GM21367 (cell line): ENCODE results near the gene ZWILCH.

Experiments
- ATAC-seq: cut with Tn5 transposase; IDR thresholded peaks from one replicate; pipeline ENCODE4 v1.9.1; 2021; ENCODE audit not compliant: unreplicated experiment

The ZWILCH gene

DNA sequence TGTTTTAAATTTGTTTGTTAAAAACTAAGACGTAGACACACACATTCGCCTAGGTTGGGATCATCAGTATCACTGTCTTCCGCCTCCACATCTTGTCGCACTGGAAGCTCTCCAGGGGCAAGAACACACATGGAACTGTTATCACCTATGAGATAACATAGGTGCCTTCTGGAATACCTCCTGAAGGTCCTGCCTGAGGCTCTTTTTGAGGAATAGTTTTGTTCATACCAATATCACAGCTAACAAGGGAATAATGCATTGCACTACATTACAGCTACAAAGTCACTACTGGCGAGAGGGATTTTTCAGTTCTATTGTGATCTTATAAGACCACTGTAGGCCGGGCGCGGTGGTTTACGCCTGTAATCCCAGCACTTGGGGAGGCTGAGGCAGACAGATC is 29.9 kb downstream of the ZWILCH start:
- ATAC-seq = no peak

DNA sequence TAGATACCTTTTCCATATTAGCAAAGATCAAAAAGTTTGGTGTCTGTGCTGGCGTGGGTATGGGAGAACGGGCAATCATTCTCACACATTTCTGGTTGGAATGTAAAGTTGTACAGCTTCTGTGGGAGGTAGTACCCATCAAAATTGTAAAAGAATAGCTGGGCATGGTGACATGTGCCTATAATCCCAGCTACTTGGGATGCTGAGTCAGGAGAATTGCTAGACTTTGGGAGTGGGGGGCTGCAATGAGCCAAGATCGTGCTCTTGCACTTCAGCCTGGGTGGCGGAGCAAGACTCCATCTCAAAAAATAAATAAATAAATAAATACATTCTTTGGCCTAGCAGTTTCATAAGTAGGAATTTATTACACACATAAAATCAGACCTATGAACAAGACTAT is 37.8 kb downstream of the ZWILCH start:
- ATAC-seq = no peak

DNA sequence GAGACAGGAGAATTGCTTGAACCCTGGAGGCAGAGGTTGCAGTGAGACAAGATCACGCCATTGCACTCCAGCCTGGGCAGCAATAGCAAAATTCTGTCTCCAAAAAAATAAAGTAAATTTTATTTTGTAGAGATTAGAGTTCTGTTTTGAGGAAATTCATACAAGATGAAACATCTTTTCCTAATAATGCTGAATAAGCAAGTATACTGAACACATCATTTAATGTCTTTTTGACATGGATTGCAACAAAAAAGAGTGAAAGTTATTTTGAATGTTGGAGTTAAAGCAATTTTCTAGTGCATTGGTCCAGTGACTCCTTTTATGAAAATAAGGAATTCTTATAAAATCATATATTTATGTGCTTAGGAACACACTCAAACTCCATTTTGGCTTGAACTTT is 40.1 kb downstream of the ZWILCH start:
- ATAC-seq = no peak

DNA sequence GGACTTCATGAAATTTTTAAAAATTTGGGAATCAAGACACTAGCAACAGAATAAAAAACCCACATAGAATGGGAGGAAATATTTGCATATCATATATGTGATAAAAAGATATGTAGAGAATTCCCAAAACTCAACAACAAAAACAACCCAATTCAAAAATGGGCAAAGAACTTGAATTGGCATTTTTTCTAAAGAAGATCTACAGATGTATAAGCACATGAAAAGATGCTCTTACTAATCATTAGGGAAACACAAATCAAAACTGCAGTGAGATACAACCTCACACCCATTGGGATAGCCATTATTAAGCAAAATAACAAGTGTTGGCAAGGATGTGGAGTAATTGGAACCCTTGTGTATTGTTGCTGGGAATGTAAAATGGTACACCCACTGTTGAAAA is 50.6 kb downstream of the ZWILCH start:
- no peak for ATAC-seq

DNA sequence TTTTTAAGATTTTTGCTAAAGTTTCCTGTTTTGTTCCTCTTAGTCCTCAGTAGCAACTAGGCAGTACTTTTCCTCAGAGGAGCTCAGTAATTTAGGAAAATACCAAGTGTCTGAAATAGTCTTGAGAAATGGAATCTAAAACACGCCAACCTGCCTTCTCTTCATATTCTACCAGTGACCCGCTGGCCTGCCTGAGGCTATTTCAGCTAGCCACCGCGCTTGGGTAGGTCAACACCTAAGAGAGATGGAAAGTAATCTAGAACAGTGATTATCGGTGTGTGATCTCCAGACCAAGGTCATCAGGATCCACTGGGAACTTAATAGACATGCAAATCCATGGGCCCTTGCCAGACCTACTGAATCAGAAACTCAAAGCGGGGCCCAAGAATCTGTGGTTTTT is 53.1 kb downstream of the ZWILCH start:
- no peak for ATAC-seq

DNA sequence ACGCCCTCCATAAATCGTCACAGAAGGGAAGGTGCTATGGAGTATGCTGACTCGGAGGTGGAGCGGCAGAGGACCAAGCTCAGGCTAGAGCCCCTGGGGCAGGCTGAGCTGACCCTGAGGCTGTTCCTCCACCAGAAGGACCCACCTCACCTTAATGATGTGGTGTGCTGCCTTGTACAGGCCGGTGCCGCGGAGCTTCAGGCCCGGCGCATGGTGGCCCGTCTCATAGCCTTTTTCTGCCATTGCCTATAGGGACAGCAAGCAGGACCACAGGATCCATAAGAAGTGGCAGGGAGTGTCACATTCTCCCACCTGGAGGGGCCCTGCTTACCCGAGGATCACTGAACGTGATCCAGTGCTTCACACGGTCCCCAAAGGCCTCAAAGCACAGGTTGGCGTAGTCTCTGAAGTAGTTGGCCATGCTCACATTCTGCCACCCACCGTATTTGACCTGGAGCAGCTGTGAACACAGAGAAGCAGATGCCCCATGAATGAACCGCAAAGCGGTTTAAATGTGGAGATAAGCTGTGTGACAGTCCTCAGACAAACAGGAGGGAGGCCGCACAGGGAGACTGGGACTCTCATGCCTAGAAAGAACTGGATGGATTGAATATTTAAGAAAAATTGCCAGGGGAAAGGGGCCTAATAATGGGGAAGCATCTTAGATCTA is 55.9 kb downstream of the ZWILCH start:
- no peak for ATAC-seq

DNA sequence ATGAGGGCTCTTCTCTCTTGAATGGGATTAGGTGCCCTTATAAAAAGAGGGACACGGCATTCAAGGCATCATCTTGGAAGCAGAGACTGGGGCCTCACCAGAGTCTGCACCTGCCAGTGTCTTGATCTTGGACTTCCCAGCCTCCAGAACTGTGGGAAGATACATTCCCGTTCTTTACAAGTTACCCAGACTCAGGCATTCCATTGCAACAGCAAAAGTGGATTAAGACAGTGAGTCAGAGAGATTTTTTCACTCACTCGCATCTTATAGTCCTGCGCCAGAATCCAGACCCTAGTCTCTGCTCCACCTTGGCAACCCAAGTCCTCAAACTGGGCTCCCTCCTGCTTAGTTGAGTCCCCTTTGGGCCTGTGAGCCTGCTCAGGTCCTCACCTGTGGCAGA is 58.0 kb downstream of the ZWILCH start:
- no peak for ATAC-seq

DNA sequence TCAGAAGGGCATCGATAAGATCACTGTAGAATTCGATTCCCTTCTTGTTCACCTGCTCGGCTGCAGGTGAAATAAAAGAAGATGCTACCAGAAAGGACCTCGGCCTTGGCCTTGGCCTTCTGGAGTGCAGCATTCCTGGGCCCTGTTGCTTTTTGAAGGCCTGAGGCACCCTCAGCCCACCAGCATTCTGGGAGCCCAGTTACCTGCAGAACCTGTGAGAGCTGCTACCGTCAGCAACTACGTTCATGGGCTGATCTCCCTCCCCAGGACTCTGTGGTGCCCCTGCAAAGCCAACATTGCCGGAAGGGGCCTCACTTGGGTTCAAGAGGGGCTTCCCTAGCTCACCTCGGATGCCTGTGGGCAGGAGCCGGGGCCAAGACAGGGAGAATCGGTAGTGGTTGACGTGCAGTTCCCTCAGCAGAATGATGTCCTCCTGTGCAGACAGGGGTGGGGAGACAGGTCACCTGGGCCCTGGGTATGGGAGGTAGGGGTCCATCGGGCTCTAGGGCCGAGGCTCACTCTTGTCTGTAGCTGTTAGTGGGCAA is 58.5 kb downstream of the ZWILCH start:
- ATAC-seq = no peak

DNA sequence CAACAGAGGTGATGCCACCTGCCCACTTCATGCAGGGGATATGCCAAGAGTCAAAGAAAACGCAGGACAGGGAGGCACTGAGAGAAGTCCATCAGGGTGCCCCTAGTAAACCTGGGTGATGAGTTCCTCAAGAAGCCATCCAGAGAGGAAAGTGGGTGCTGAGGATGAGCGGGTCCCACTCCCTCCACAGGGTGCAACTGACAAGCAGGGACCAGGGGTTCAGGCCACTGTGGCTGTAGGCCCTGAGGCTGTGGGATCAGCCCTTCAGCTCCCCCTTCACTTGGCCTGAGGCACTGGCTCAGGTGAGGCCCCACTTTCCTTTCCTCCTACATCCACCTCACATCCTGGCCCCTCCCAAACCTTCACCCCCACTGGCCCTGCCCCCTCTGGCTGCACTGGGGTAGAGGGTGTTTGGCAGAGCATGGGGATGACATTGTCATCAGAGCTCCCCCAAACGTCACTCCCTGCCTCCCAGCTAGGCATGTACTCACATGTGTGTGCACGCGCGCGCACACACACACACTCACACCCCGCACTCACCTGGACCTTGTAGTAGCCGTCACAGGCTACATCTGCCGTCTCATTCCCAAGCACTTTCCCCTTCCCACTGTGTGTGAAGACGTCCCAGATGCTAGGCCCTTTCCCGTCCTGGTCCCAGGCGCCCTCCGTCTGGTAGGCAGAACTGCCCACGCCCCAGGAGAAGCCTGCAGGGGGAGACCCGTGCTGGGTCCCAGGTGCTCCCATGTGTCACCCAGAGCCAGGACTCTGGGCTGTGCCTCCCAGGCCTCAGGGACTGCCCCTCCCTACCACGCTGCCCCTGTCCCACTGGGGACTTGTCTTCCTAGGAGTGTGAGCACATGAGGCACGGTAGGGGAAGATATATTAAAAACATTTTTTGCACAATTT is 59.3 kb downstream of the ZWILCH start:
- no peak for ATAC-seq

DNA sequence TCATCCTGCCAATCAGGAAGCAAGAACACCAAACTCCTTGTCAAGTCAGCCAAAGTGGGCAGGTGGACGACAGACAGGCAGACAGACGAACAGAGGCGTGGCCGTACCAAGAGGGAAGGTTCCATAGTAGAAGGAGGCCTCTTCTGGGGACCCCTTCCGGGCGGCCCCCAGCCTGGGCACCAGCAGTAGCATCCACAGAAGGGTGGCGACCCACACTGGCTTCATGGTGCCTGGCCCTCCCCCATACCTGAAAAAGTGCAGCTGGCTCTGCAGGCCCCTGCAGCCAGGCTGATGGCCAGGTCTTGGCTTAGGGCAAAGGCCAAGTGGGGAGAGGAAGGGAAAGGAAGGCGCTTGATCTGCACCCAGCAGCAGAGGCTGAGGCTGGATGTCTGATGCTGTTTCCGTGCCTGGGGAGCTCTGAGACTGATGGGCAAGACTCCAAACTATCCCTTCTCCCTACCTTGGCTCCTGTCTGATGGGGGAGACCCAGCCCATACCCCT is 60.1 kb downstream of the ZWILCH start:
- no peak for ATAC-seq

DNA sequence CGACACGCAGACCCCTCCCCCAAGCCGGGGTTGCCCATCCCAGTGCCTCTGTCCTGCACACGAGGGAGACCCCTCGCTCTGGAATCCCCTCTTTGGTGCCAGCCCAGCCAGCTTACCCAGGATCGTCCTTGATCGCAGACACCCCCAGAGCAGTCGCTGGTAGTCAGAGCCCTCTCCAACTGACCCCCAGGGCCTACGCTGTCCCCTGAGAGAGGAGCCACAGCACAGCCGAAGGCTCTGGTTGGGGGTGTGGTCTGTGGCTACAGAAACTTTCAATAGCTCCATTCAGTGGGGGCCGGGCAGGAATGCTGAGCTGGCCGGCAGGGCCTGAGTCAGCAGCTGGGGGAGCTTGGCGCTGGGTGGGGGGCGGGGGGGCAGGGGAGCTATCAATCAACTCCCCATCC is 60.6 kb downstream of the ZWILCH start, which contains the start of gene LCTL:
Gene LCTL, minus strand, starts transcription at position 258 of the 404 bp plus-strand sequence. CDS start 633 bp downstream, outside the sequence.
- ATAC-seq = no peak

DNA sequence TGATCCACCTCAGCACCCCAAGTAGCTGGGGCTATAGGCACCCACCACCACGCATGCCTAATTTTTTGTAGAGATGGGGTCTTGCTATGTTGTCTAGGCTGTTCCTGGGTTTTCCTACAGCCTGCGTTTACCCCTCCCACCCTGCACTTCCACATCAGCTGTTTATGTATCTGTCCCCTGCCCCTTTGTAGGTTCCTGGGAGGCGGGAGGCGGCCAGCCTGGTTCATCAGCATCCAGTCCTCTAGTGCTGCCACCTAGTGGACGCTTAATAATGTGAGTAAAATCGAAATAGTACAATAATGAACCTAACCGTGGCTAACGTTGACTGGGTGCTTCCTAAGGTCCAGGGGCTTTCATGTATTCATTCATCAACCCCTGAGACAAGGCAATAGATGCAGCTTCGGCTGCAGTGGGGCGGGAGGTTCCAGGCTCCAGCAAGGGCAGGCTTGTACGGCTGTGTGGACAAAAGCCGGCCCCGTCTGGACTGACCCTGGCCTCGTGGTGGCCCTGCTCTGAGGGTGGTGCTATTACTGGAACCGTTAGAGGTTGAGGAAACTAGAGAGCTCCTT is 61.9 kb downstream of the ZWILCH start:
- no peak for ATAC-seq

DNA sequence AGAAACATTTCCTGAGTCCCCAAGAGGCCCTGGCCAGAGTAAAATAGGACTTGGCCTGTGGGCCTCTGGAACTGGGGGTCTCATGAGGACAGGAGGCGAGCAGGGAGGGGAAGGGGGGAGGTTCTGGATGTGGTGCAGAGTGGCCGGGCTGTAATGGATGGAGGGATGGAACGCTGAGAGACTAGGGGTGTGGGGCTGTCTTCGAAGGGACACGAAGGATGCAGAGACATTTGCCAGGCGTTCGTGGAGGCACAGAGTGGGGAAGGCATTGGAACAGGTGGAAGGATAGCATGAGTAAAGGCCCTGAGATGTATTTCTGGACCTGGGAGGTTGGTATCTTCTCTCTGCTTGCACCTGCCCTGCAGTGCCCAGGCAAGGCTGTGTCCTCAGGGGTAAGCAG is 62.8 kb downstream of the ZWILCH start:
- no peak for ATAC-seq

DNA sequence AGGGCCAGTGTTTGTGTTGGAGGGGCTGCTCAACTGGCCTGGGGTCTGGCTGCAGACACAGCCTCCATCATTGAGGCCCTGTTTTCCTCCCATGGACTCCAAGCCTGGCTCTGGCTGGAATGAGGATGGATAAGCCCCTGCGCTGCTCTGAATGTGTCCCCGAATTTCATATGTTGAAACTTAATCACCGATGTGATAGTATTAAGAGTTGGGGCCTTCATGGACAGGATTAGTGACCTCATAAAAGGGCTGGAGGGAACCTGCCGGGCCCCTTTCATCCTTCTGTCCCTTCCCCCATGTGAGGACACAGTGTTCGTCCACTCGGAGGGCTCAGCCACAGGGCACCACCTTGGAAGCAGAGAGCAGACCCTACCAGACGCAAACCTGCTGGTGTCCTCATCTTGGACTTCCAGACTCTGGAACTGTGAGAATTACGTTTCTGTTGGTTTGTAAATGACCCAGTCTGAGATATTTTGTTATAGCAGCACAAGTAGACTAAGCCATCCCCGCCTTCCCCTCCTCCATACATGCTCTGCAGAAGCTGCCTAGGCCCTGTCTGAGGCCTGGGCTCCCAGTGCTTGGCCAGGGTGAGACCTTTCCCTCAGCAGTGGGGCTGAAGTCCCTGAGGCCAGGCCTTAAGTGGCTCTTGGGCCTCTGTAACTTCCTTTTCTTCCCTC is 64.5 kb downstream of the ZWILCH start:
- no peak for ATAC-seq

DNA sequence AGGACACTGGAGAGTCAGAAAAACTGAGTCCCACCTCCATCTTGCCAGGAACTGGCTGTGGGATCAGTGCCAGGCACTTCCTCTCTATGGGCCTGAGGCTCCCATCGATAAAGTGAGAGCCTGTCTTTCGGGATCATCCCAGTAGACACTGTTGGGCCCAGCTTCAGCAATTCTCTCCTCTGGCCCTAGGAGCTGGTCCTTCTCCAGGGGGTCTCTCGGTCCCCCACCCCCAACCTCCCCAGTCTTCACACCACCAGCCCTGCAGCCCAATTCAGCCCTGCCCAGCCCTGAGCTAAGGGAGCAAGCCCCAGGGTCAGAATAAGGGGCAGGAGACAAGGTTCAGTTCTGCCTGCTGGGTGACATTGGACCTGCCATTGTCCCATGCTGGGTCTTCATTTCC is 65.2 kb downstream of the ZWILCH start:
- no peak for ATAC-seq

DNA sequence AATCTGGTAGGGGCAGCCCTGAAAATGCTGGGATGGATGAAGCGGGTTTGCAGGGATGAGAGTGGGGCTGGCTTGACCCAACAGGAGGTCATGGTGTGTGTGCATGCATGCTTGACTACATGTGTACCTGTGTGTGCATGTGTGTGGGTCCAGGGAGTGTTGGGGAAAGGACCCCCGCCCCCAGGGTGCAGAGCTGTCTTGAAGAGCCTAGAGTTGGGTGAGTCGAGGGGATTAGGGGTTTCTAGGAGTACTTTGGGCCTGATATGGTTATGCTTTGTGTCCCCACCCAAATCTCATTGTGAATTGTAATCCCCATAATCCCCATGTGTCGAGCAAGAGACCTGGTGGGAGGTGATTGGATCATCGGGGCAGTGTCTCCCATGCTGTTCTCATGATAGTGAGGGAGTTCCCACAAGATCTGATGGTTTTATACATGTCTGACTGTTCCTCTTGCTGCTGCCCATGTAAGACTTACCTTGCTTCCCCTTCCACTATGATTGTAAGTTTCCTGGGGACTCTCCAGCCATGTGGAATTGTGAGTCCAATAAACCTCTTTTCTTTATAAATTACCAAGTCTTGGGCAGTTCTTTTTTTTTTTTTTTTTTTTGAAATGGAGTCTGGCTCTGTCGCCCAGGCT is 65.8 kb downstream of the ZWILCH start:
- ATAC-seq = no peak

DNA sequence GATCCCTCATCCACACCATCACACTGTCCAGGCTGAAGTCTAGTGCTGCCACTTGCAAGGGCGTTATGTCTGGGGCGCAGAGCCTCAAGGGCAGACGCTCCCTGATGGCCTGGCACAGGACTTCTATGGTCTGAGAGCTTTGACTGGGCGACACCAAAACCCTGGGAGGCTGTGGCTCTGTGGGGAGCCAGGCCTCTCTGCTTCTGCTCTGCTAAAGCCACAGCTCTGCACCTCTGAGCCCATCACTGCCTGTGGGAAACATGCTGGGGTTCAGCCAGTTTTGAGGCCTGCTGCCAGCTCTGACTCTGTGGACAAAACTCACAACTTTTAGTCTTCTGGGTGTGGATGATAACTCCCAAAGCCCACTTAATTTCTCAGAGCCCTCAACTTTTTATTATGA is 67.0 kb downstream of the ZWILCH start:
- ATAC-seq = no peak

DNA sequence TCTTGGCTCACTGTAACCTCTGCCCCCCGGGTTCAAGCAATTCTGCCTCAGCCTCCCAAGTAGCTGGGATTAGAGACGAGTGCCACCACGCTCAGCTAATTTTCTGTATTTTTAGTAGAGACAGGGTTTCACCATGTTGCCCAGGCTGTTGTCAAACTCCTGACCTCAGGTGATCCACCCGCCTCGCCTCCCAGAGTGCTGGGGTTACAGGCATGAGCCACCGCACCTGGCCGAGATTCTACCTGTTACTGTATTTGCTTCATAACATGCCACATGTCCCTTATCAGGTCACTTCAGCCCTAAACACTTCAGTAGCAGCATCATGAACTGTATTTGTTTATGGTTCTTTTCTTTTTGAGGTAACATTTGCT is 68.2 kb downstream of the ZWILCH start:
- no peak for ATAC-seq

DNA sequence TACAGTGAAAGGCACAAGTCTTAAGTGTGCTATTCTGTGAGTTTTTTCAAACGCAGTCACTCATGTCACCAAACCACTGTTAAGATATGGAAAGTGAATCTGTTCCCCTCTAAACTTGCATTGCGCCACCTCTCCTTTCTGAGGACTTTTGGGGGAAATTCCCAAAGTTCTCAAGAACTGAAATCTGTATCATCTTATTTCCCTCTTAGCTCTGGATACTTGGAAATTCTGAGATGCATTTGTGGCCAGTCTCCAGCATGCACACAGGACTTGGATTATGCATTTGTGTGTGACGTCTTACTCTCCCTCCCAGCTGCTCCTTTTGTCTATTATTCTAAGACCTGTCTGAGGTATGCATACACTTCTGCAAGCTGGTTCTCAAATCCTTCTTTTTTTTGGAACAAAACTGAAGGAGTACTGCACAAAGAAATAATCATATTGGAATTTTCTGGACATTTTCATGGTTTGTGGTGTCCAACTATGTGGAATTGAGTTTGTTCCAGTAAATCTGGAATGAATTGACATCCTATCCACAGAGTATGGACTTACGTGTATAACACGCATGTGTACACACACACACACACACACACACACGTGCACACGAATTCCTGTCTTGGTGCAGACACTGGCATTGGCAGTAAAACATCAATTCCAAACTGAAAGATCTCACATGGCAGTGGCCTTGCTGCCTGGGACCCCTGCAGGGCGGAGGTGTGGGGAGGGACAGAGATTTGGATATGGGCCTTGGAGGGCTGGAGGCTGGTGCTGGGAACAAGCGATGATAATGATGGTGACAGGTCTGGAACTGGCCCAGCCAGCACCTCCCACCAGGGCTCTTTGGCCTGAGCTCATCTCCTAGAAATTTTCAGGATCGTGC is 68.8 kb downstream of the ZWILCH start:
- ATAC-seq = no peak

DNA sequence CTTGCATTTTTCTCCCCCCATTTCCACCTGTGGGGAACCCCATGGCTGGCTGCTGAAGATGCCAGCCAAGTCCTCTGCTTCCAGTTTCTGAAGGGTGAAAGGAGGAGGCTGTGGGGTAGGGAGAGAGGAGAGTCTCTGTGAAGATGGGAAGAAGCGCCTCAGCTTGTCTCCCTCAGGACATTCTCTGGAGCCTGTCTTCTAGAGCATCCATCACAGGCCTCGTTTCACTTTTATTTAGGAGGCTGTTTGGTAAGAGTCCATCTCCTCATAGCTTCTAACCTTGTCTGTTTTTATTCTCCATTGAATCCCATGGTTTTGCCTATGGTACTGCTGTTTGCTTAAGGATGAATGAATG is 69.4 kb downstream of the ZWILCH start:
- ATAC-seq = no peak
